ENCODE measurements around the gene CACNA2D3.

The CACNA2D3 gene

DNA sequence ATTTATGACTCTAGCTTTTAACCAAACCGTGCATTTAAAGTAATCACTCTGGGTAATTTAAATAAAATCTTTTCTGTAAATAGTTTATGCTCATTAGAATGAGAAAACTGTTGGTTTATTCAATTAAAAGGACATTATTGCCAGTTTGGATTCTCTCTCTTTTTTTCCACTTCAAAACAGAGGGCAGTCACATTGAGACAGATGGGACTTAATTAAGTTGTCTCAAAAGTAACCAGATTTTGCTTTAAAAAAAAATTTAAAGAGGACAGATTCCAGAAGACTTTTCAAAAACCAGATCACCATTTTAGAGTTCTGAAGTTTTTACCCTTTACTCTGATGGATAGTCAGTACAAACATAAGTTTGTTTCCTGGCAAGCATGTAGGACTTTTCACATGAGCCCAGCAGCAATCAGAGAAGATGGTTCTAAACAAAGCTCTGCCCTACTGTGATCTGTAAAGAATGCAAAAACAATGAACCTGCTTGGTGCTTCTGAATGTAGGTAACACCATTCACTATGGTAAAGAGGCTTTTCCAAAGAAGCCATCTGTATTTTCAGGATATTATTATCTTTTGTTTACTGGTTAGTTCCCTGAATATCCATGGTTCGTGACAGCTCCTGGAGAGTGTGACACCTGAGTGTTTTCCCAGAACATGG lies 669.3 kb downstream of the CACNA2D3 start:
- DNase-seq, result no peak
- no peak overlapping the region for H3K4me3 ChIP-seq (ENCODE audit: low read depth, low read length)
- no peaks in the 10 kb centered on the region for H3K9me3 ChIP-seq (ENCODE audit: severe bottlenecking)
- H3K27me3 ChIP-seq (ENCODE audit: insufficient read depth, low read depth, severe bottlenecking), result no peaks in the 10 kb centered on the region
- TF ChIP-seq, protein P1, sequence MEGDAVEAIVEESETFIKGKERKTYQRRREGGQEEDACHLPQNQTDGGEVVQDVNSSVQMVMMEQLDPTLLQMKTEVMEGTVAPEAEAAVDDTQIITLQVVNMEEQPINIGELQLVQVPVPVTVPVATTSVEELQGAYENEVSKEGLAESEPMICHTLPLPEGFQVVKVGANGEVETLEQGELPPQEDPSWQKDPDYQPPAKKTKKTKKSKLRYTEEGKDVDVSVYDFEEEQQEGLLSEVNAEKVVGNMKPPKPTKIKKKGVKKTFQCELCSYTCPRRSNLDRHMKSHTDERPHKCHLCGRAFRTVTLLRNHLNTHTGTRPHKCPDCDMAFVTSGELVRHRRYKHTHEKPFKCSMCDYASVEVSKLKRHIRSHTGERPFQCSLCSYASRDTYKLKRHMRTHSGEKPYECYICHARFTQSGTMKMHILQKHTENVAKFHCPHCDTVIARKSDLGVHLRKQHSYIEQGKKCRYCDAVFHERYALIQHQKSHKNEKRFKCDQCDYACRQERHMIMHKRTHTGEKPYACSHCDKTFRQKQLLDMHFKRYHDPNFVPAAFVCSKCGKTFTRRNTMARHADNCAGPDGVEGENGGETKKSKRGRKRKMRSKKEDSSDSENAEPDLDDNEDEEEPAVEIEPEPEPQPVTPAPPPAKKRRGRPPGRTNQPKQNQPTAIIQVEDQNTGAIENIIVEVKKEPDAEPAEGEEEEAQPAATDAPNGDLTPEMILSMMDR (IDR thresholded peaks at IDR 0.05; ENCODE audit: low read depth, low read length), result no peak
- no peak overlapping the region for H3K27ac ChIP-seq
- no peaks in the 10 kb centered on the region for H3K36me3 ChIP-seq

DNA sequence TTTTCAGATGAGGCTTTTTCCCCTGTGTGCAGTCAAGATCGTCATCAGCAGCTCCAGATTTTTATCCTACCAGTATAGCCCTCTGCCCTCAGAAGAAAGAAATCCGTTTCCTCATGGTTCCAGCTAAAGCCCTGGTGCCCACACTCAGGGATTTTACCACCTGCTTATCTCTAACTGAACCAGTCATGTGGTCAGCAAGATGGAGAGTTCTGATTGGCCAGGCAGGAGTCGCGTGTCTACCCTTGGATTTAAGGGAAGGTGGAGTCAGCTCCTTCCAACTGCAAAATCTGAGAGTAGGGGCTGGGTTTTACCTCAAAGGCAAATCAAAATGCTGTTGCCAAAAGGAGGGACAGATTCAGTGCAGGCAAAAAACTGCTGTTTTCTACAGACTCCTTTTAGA lies 670.2 kb downstream of the CACNA2D3 start:
- Histone ChIP-seq H3K27ac (no peak overlapping the region), H3K4me3 (ENCODE audit: low read depth, low read length) (no peak overlapping the region), H3K9me3 (ENCODE audit: severe bottlenecking) (no peaks in the 10 kb centered on the region), H3K36me3 (no peaks in the 10 kb centered on the region), H3K27me3 (ENCODE audit: insufficient read depth, low read depth, severe bottlenecking) (no peaks in the 10 kb centered on the region)
- no peak for DNase-seq
- TF ChIP-seq, protein P1 (IDR thresholded peaks at IDR 0.05; ENCODE audit: low read depth, low read length), result no peak

DNA sequence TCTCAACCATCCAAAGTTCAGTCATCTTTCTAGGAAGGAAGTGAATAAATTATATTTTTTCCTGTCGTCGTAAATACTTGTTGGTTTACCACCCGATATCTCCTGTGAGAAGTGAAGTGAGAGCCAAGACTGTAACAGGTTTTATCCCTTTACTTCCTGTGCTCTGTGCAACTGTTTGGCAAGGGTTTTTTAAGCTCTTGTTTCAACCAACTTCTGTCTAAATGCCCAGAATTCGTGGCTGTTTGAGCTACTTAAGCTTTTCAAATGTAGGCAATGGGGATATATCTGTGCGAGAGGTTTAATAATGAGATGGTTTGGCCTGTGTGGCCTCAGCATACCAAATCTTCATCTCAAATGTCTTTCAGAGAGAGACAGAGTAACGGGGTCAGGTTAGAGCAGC lies 670.8 kb downstream of the CACNA2D3 start:
- no peak overlapping the region for H3K4me3 ChIP-seq (ENCODE audit: low read depth, low read length)

DNA sequence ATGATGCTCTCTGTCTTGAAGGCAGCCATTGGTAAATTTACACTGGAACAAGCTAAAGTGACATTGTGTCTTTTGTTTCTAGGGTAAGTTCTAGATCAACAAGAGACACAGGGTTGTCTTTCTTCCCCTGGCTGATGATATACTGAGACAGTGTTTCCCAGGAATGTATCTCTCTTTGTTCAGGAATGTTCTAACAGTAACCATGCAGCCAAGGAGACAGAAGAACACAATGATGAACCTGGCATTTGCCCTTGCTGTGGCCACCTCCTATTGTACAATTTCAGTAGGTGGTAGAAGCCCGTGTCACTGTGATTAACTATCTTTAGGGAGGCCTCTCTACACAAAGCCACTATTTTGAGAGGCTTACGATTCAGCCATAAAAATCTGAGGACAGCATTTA lies 674.8 kb downstream of the CACNA2D3 start:
- TF ChIP-seq, protein P1 (IDR thresholded peaks at IDR 0.05; ENCODE audit: low read depth, low read length), result no peak
- H3K36me3 ChIP-seq, result no peaks in the 10 kb centered on the region
- no peak overlapping the region for H3K27ac ChIP-seq
- no peaks in the 10 kb centered on the region for H3K27me3 ChIP-seq (ENCODE audit: insufficient read depth, low read depth, severe bottlenecking)
- H3K4me3 ChIP-seq (ENCODE audit: low read depth, low read length), result no peak overlapping the region
- no peak for DNase-seq
- H3K9me3 ChIP-seq (ENCODE audit: severe bottlenecking), result no peaks in the 10 kb centered on the region

More for the DNA sequence above, 670.8 kb downstream of the CACNA2D3 start:
- DNase-seq, result no peak
- Histone ChIP-seq H3K9me3 (ENCODE audit: severe bottlenecking) (no peaks in the 10 kb centered on the region), H3K27me3 (ENCODE audit: insufficient read depth, low read depth, severe bottlenecking) (no peaks in the 10 kb centered on the region), H3K36me3 (no peaks in the 10 kb centered on the region), H3K27ac (no peak overlapping the region)
- TF ChIP-seq, protein P1 (IDR thresholded peaks at IDR 0.05; ENCODE audit: low read depth, low read length), result no peak

DNA sequence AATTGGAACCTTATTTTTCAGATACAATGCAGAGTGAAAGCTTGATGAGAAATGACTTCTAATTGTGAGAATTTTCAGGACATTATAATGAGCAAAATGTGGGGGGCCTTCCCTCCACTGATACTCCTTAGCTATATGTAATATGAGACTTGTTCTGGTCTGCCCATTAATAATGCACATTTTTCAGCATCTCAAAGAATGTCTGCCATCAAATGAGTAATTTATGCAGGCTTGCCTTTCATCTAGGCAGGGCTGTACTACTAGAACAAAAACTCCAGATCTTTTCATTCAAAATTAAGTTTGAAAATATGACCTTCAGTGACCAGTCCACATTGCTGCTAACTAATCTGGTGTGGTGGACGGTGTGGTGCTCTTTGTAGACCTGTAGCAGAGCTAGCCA lies 678.1 kb downstream of the CACNA2D3 start:
- H3K27ac ChIP-seq, result no peak overlapping the region
- TF ChIP-seq, protein P1 (IDR thresholded peaks at IDR 0.05; ENCODE audit: low read depth, low read length), result no peak
- no peaks in the 10 kb centered on the region for H3K36me3 ChIP-seq
- no peaks in the 10 kb centered on the region for H3K27me3 ChIP-seq (ENCODE audit: insufficient read depth, low read depth, severe bottlenecking)
- no peak overlapping the region for H3K4me3 ChIP-seq (ENCODE audit: low read depth, low read length)
- no peak for DNase-seq
- H3K9me3 ChIP-seq (ENCODE audit: severe bottlenecking), result no peaks in the 10 kb centered on the region

DNA sequence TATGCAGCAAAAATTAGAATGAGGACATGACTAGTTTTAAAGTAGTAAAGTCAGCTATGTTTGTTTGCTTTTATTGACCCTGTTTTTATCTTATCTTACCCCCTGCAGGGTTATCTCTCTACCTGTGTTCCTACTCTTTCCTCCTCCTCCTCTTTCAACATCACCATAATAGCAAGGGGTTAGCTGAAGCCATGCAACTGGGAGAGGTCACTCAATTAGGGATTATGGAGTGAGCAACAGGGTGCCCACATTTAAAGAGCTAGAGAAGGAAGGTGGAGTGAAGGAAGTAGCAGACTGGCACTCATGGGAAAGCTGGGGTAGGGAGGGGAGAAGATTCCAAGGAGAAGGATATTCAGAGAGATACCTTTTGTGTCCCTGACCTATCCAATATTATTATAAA lies 679.6 kb downstream of the CACNA2D3 start:
- DNase-seq, result no peak
- no peaks in the 10 kb centered on the region for H3K9me3 ChIP-seq (ENCODE audit: severe bottlenecking)
- TF ChIP-seq, protein P1 (IDR thresholded peaks at IDR 0.05; ENCODE audit: low read depth, low read length), result no peak
- no peaks in the 10 kb centered on the region for H3K27me3 ChIP-seq (ENCODE audit: insufficient read depth, low read depth, severe bottlenecking)
- H3K27ac ChIP-seq, result no peak overlapping the region
- H3K36me3 ChIP-seq, result no peaks in the 10 kb centered on the region
- no peak overlapping the region for H3K4me3 ChIP-seq (ENCODE audit: low read depth, low read length)

Data from WERI-Rb-1 (cell line).